ENCODE data around the gene SAP30L.

The SAP30L gene

DNA sequence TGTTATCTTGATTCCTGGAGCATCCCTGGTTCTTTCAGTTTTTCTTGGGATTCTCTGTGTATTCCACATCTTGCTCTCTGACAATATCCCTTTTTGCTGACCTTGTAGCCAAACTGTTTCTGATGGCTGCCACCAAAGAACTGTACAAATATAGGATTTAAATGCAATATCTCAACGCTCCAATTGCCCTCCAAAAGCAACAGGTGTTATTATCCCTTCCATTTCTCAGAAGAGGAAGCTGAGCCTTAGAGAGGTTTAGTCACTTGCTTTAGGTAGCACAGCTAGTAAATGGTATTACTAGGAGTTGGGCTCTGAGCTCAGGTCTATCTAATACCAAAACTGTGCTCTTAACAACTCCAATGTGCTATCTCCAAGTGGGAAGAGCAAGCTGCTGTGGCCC, 56.4 kb downstream of the SAP30L start:
- Histone ChIP-seq H3K9ac (ENCODE audit: low read depth in 1 of 2, low read length in 2 of 2) (no peak overlapping the region), H3K27me3 (ENCODE audit: control insufficient read depth in 1 of 2, insufficient read depth in 2 of 2, low read length in 2 of 2) (peaks cover 4 to 7% of the 10 kb centered on the region in 2 donors), H3K4me3 (ENCODE audit: low read depth in 1 of 2, low read length in 2 of 2) (no peak overlapping the region), H3K9me3 (ENCODE audit: control insufficient read depth in 1 of 2, low read length in 2 of 2) (no peaks in the 10 kb centered on the region), H3K27ac (ENCODE audit: low read depth, low read length) (no peak overlapping the region), H3K36me3 (ENCODE audit: control insufficient read depth in 1 of 2, insufficient read depth in 2 of 2, low read length in 2 of 2) (no peaks in the 10 kb centered on the region), H3K4me1 (ENCODE audit: control insufficient read depth in 1 of 2, insufficient read depth in 2 of 2, low read length in 2 of 2) (no peaks in the 10 kb centered on the region)

- Histone ChIP-seq H3K27me3 (ENCODE audit: control insufficient read depth in 1 of 2, insufficient read depth in 2 of 2, low read length in 2 of 2) (peaks cover 4 to 7% of the 10 kb centered on the region in 2 donors), H3K27ac (ENCODE audit: low read depth, low read length) (no peak overlapping the region), H3K4me3 (ENCODE audit: low read depth in 1 of 2, low read length in 2 of 2) (no peak overlapping the region), H3K9ac (ENCODE audit: low read depth in 1 of 2, low read length in 2 of 2) (no peak overlapping the region), H3K36me3 (ENCODE audit: control insufficient read depth in 1 of 2, insufficient read depth in 2 of 2, low read length in 2 of 2) (no peaks in the 10 kb centered on the region), H3K9me3 (ENCODE audit: control insufficient read depth in 1 of 2, low read length in 2 of 2) (no peaks in the 10 kb centered on the region), H3K4me1 (ENCODE audit: control insufficient read depth in 1 of 2, insufficient read depth in 2 of 2, low read length in 2 of 2) (no peaks in the 10 kb centered on the region)
Measured at GRCh38 chr5:154503698-154504039, 57.9 kb downstream of the SAP30L start.

GRCh38 chr5:154505567-154505966, 59.8 kb downstream of the SAP30L start:
- no peaks in the 10 kb centered on the region for H3K4me1 ChIP-seq (ENCODE audit: control insufficient read depth in 1 of 2, insufficient read depth in 2 of 2, low read length in 2 of 2)
- no peak overlapping the region for H3K27ac ChIP-seq (ENCODE audit: low read depth, low read length)
- H3K9me3 ChIP-seq (ENCODE audit: control insufficient read depth in 1 of 2, low read length in 2 of 2) = no peaks in the 10 kb centered on the region

DNA sequence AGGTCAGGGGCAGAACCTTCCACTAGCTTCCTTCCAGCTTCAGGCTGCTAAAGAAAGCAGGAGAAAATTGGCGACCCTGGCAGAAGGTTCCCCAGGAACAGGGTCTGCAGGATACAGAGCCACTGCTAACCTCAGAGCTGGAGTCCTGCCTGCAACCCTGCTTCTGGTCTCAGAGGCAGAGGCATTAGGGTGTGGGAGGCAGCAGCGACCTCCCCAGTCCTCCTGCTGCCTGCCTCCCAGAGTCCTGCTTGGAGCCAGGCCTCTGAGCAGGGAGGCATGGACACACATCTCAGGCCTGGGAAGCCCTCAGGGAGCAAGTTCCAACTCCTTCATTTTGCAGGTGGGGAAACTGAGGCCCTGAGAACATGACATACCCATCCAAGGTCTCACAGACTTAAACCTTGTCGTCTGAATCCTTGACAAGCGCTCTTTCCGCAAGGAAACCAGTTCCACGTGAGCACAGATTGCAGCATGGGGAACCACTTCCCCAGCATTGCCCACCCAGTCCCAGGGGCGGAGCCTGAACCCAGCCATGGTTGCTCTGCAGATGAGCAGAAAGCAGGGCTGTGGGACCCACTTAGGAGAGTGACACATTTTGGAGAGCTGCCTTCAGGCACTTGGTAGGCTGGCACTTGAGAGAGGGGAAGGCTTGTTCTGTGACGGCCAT, 60.4 kb downstream of the SAP30L start:
- peaks cover 4 to 10% of the 10 kb centered on the region in 2 donors for H3K27me3 ChIP-seq (ENCODE audit: control insufficient read depth in 1 of 2, insufficient read depth in 2 of 2, low read length in 2 of 2)
- no peaks in the 10 kb centered on the region for H3K4me1 ChIP-seq (ENCODE audit: control insufficient read depth in 1 of 2, insufficient read depth in 2 of 2, low read length in 2 of 2)
- H3K27ac ChIP-seq (ENCODE audit: low read depth, low read length) = no peak overlapping the region
- no peak overlapping the region for H3K9ac ChIP-seq (ENCODE audit: low read depth in 1 of 2, low read length in 2 of 2)
- no peak overlapping the region for H3K4me3 ChIP-seq (ENCODE audit: low read depth in 1 of 2, low read length in 2 of 2)
- no peaks in the 10 kb centered on the region for H3K36me3 ChIP-seq (ENCODE audit: control insufficient read depth in 1 of 2, insufficient read depth in 2 of 2, low read length in 2 of 2)
- no peaks in the 10 kb centered on the region for H3K9me3 ChIP-seq (ENCODE audit: control insufficient read depth in 1 of 2, low read length in 2 of 2)

More at GRCh38 chr5:154505567-154505966, 59.8 kb downstream of the SAP30L start:
- H3K27me3 ChIP-seq (ENCODE audit: control insufficient read depth in 1 of 2, insufficient read depth in 2 of 2, low read length in 2 of 2) = peaks cover 4 to 10% of the 10 kb centered on the region in 2 donors
- no peak overlapping the region for H3K4me3 ChIP-seq (ENCODE audit: low read depth in 1 of 2, low read length in 2 of 2)
- no peak overlapping the region for H3K9ac ChIP-seq (ENCODE audit: low read depth in 1 of 2, low read length in 2 of 2)
- no peaks in the 10 kb centered on the region for H3K36me3 ChIP-seq (ENCODE audit: control insufficient read depth in 1 of 2, insufficient read depth in 2 of 2, low read length in 2 of 2)

- no peaks in the 10 kb centered on the region for H3K9me3 ChIP-seq (ENCODE audit: control insufficient read depth in 1 of 2, low read length in 2 of 2)
- peaks cover 3 to 10% of the 10 kb centered on the region in 2 donors for H3K27me3 ChIP-seq (ENCODE audit: control insufficient read depth in 1 of 2, insufficient read depth in 2 of 2, low read length in 2 of 2)
- no peak overlapping the region for H3K9ac ChIP-seq (ENCODE audit: low read depth in 1 of 2, low read length in 2 of 2)
- no peaks in the 10 kb centered on the region for H3K4me1 ChIP-seq (ENCODE audit: control insufficient read depth in 1 of 2, insufficient read depth in 2 of 2, low read length in 2 of 2)
- H3K27ac ChIP-seq (ENCODE audit: low read depth, low read length) = no peak overlapping the region
- H3K4me3 ChIP-seq (ENCODE audit: low read depth in 1 of 2, low read length in 2 of 2) = no peak overlapping the region
- H3K36me3 ChIP-seq (ENCODE audit: control insufficient read depth in 1 of 2, insufficient read depth in 2 of 2, low read length in 2 of 2) = no peaks in the 10 kb centered on the region
Measured at GRCh38 chr5:154506716-154507080, 60.9 kb downstream of the SAP30L start.

DNA sequence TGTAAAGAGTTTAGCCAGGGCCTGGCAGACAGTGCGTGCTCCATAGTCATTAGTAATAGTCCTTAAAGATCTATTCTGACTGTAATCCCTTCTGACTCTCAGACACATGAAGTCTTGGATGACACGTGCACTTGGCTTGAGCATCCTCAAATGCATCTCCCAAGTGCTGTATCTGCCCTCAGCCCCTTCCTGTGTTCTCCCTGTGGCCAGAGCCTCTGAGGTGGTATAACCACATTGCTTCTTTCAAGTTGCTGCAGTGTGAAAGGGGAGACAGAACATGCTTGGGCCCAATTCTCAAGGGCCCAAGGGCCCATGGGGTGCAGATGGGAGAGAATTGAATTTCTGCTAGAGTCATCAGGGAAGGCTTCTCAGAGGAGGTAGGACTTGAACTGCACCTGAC, 62.3 kb downstream of the SAP30L start:
- Histone ChIP-seq H3K4me3 (ENCODE audit: low read depth in 1 of 2, low read length in 2 of 2) (no peak overlapping the region), H3K9me3 (ENCODE audit: control insufficient read depth in 1 of 2, low read length in 2 of 2) (no peaks in the 10 kb centered on the region), H3K27ac (ENCODE audit: low read depth, low read length) (no peak overlapping the region), H3K9ac (ENCODE audit: low read depth in 1 of 2, low read length in 2 of 2) (no peak overlapping the region), H3K36me3 (ENCODE audit: control insufficient read depth in 1 of 2, insufficient read depth in 2 of 2, low read length in 2 of 2) (no peaks in the 10 kb centered on the region), H3K4me1 (ENCODE audit: control insufficient read depth in 1 of 2, insufficient read depth in 2 of 2, low read length in 2 of 2) (no peaks in the 10 kb centered on the region), H3K27me3 (ENCODE audit: control insufficient read depth in 1 of 2, insufficient read depth in 2 of 2, low read length in 2 of 2) (peaks cover 0 to 10% of the 10 kb centered on the region in 2 donors)

DNA sequence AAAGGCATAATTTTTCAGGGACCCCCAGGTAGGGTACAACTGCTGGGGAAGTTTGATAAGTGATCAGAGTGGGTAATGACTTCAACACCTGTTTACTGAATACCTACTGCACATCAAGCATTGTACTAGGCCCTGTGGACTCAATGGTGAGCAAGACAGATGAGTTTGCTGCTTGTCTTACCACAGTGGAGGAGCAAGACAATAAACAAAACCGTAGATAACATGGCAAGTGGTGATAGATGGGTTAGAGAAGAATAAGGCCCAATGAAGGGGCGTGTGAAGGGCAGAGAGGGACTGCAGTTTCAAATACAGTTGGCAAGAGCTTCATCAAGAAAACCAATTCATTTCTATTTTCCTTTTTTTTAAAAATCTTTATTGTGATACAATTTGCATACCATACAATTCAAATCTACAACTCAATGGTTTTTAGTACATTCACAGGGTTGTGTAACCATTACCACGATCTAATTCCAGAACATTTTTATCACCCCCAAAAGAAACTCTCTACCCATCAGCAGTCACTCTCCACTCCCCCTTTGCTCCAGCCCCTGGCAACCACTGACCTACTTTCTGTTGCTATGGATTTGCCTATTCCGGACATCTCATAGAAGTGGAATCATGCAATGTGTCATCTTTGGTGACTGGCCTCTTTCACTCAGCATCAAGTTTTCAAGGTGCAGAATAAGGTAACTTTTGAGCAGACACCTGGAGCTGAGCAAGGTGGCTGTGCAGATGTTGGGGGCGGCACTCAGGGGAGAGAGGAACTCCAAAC, 64.2 kb downstream of the SAP30L start:
- Histone ChIP-seq H3K9ac (ENCODE audit: low read depth in 1 of 2, low read length in 2 of 2) (no peak overlapping the region), H3K4me3 (ENCODE audit: low read depth in 1 of 2, low read length in 2 of 2) (no peak overlapping the region), H3K9me3 (ENCODE audit: control insufficient read depth in 1 of 2, low read length in 2 of 2) (no peaks in the 10 kb centered on the region), H3K36me3 (ENCODE audit: control insufficient read depth in 1 of 2, insufficient read depth in 2 of 2, low read length in 2 of 2) (no peaks in the 10 kb centered on the region), H3K4me1 (ENCODE audit: control insufficient read depth in 1 of 2, insufficient read depth in 2 of 2, low read length in 2 of 2) (no peaks in the 10 kb centered on the region), H3K27me3 (ENCODE audit: control insufficient read depth in 1 of 2, insufficient read depth in 2 of 2, low read length in 2 of 2) (peaks cover 0 to 16% of the 10 kb centered on the region in 2 donors), H3K27ac (ENCODE audit: low read depth, low read length) (no peak overlapping the region)
